Neural progenitor cell (in vitro differentiated cells): ENCODE data around the gene TMEM269. TPM values are rescaled to one million over a fixed set of nuclear protein-coding genes. Genes with fewer than 3 reads are reported as not detected.

Experiments
- DNase-seq: peaks from one replicate; pipeline ENCODE4 v3.0.0-alpha.2; 2016; ENCODE audit warnings: low spot score
- H2AFZ ChIP-seq: fragments of 200-600 bp; sonication (generic); replicated peaks from 2 replicates; pipeline ENCODE4 v1.6.1; 2016; ENCODE audit warnings: antibody characterized with exemption
- H3F3A ChIP-seq: fragments of 200-600 bp; sonication (generic); 2 replicates; pipeline ENCODE4 v1.6.1; 2016; ENCODE audit warnings: antibody characterized with exemption, low read depth
- H3K27ac ChIP-seq: fragments of 200-600 bp; sonication (generic); 2 replicates; pipeline ENCODE4 v1.5.1; 2016; ENCODE audit warnings: mild to moderate bottlenecking
- H3K27me3 ChIP-seq: fragments of 200-600 bp; sonication (generic); 2 replicates; pipeline ENCODE4 v1.6.1; 2016; ENCODE audit warnings: mild to moderate bottlenecking, moderate library complexity
- H3K36me3 ChIP-seq: fragments of 200-600 bp; sonication (generic); 2 replicates; pipeline ENCODE4 v1.5.1; 2016
- H3K4me1 ChIP-seq: fragments of 200-600 bp; sonication (generic); 2 replicates; pipeline ENCODE4 v1.6.1; 2016; ENCODE audit warnings: mixed run types
- H3K4me2 ChIP-seq: fragments of 200-600 bp; sonication (generic); 2 replicates; pipeline ENCODE4 v1.6.1; 2016
- H3K4me3 ChIP-seq: fragments of 200-600 bp; sonication (generic); 2 replicates; pipeline ENCODE4 v1.5.1; 2016
- H3K79me2 ChIP-seq: fragments of 200-600 bp; sonication (generic); 2 replicates; pipeline ENCODE4 v1.6.1; 2016; ENCODE audit warnings: low read depth
- H3K9ac ChIP-seq: fragments of 200-600 bp; sonication (generic); 2 replicates; pipeline ENCODE4 v1.6.1; 2016
- H3K9me3 ChIP-seq: fragments of 200-600 bp; sonication (generic); 2 replicates; pipeline ENCODE4 v1.5.1; 2016; ENCODE audit warnings: low read depth
- H4K20me1 ChIP-seq: fragments of 200-600 bp; sonication (generic); 2 replicates; pipeline ENCODE4 v1.6.1; 2016; ENCODE audit warnings: low read depth
- H3K27ac Mint-ChIP-seq: 3 replicates; pipeline ENCODE4 v1.8.0; 2021; ENCODE audit warnings: mixed read lengths
- H3K27me3 Mint-ChIP-seq: 2 replicates; pipeline ENCODE4 v1.8.0; 2022; ENCODE audit warnings: low read depth, mild to moderate bottlenecking, inconsistent platforms, moderate library complexity, mixed read lengths; ENCODE audit not compliant: insufficient read depth
- H3K36me3 Mint-ChIP-seq: 3 replicates; pipeline ENCODE4 v1.8.0; 2021; ENCODE audit warnings: mixed read lengths
- H3K4me1 Mint-ChIP-seq: 3 replicates; pipeline ENCODE4 v1.8.0; 2021; ENCODE audit warnings: mixed read lengths
- H3K4me3 Mint-ChIP-seq: 3 replicates; pipeline ENCODE4 v1.8.0; 2021; ENCODE audit warnings: mild to moderate bottlenecking, moderate library complexity, mixed read lengths
- H3K9me3 Mint-ChIP-seq: 3 replicates; pipeline ENCODE4 v1.8.0; 2020; ENCODE audit warnings: mixed read lengths
- EZH2 ChIP-seq: fragments of 200-600 bp; sonication (generic); IDR thresholded peaks from 2 replicates; pipeline ENCODE4 v1.6.1; 2017; ENCODE audit warnings: antibody characterized with exemption, mild to moderate bottlenecking, moderate library complexity
- EZH2phosphoT487 ChIP-seq: fragments of 200-600 bp; sonication (generic); IDR thresholded peaks from 2 replicates; pipeline ENCODE4 v1.6.1; 2017; ENCODE audit warnings: antibody characterized with exemption
- total RNA-seq: library from RNA; depleted of rRNA; stranded (reverse); fragments of >200 nt; gene quantifications from 2 replicates; pipeline ENCODE4 v1.2.3, GENCODE V29; 2015; ENCODE audit warnings: low replicate concordance
- TF ChIP-seq, protein P1 (sequence below): fragments of 200-600 bp; sonication (generic); IDR thresholded peaks from 2 replicates; pipeline ENCODE4 v1.5.1; 2017; ENCODE audit warnings: antibody characterized with exemption, mild to moderate bottlenecking

TMEM269 gene
- total RNA-seq, 1 donor from 2014 or later: 0.47 TPM

DNA sequence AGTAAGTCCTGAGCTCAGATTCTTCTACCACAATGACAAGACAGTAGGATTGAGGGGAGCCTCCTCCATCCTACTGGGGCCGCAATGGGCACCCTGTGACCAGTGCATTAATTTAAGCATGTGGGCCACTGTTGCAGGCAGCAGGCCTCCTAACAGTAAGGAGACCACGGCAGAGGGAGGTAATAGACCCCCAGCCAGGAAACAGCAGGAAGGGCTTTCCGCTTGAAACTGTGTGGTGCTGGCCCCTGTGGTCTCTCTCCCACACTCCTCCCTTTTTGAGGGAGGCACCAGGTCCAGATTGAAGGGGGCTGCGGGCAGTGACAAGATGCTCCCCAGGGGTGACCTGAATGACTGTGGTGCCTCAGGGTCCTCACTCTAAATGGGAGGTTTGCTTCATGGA is 43.1 kb upstream of the TMEM269 start:
- Mint-ChIP-seq H3K4me1 (peaks cover 38% of the 10 kb centered on the region), H3K36me3 (peaks cover 12% of the 10 kb centered on the region), H3K27ac (peak overlapping the region; percentile 89), H3K4me3 (no peak overlapping the region), H3K9me3 (peaks cover 3% of the 10 kb centered on the region), H3K27me3 (peaks cover 13% of the 10 kb centered on the region)
- peaks cover 21% of the 10 kb centered on the region for H3K4me1 ChIP-seq
- no peak overlapping the region for H3K9ac ChIP-seq
- no peak overlapping the region for H3K4me3 ChIP-seq
- H3K27ac ChIP-seq: no peak overlapping the region
- no peaks in the 10 kb centered on the region for H3K27me3 ChIP-seq
- no peaks in the 10 kb centered on the region for H3K79me2 ChIP-seq
- TF ChIP-seq EZH2phosphoT487 (no peak), EZH2 (no peak)
- TF ChIP-seq, protein P1, sequence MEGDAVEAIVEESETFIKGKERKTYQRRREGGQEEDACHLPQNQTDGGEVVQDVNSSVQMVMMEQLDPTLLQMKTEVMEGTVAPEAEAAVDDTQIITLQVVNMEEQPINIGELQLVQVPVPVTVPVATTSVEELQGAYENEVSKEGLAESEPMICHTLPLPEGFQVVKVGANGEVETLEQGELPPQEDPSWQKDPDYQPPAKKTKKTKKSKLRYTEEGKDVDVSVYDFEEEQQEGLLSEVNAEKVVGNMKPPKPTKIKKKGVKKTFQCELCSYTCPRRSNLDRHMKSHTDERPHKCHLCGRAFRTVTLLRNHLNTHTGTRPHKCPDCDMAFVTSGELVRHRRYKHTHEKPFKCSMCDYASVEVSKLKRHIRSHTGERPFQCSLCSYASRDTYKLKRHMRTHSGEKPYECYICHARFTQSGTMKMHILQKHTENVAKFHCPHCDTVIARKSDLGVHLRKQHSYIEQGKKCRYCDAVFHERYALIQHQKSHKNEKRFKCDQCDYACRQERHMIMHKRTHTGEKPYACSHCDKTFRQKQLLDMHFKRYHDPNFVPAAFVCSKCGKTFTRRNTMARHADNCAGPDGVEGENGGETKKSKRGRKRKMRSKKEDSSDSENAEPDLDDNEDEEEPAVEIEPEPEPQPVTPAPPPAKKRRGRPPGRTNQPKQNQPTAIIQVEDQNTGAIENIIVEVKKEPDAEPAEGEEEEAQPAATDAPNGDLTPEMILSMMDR: no peak
- H4K20me1 ChIP-seq: no peaks in the 10 kb centered on the region
- H3K4me2 ChIP-seq: no peak overlapping the region
- DNase-seq: no peak
- no peaks in the 10 kb centered on the region for H3K36me3 ChIP-seq
- H3K9me3 ChIP-seq: no peaks in the 10 kb centered on the region
- H3F3A ChIP-seq: peaks cover 23% of the 10 kb centered on the region
- H2AFZ ChIP-seq: no peak overlapping the region

DNA sequence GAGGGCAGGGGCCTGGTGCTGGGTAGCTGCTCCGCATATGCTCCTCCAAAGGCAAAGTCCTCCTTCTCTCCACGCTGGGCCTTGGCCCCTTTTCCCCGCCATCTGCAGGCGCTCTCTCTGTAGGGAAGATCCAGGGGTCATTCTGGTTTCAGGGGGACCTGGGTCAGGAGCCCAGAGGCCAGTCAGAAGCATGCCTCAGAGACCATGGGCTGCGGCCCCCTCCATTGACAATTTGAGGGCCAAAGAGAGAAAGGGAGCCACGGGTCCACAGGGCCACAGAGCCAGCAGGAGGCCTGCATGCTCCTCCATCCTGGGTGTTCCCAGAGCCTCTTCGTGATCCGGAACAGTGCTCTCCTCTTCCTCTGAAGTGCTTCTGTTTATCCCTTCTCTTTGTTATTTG is 42.6 kb upstream of the TMEM269 start:
- H3K36me3 ChIP-seq: no peaks in the 10 kb centered on the region
- Mint-ChIP-seq H3K27me3 (peaks cover 13% of the 10 kb centered on the region), H3K4me1 (peaks cover 38% of the 10 kb centered on the region), H3K27ac (peak overlapping the region; percentile 89), H3K4me3 (no peak overlapping the region), H3K36me3 (peaks cover 12% of the 10 kb centered on the region), H3K9me3 (peaks cover 2% of the 10 kb centered on the region)
- H3K4me2 ChIP-seq: no peak overlapping the region
- H4K20me1 ChIP-seq: no peaks in the 10 kb centered on the region
- no peak overlapping the region for H3K9ac ChIP-seq
- no peak for DNase-seq
- H3K79me2 ChIP-seq: no peaks in the 10 kb centered on the region
- TF ChIP-seq EZH2phosphoT487 (no peak), EZH2 (no peak)
- TF ChIP-seq, protein P1: no peak
- H2AFZ ChIP-seq: no peak overlapping the region
- H3K4me1 ChIP-seq: peaks cover 21% of the 10 kb centered on the region
- peaks cover 23% of the 10 kb centered on the region for H3F3A ChIP-seq
- no peak overlapping the region for H3K27ac ChIP-seq
- H3K9me3 ChIP-seq: no peaks in the 10 kb centered on the region
- no peaks in the 10 kb centered on the region for H3K27me3 ChIP-seq
- H3K4me3 ChIP-seq: no peak overlapping the region

DNA sequence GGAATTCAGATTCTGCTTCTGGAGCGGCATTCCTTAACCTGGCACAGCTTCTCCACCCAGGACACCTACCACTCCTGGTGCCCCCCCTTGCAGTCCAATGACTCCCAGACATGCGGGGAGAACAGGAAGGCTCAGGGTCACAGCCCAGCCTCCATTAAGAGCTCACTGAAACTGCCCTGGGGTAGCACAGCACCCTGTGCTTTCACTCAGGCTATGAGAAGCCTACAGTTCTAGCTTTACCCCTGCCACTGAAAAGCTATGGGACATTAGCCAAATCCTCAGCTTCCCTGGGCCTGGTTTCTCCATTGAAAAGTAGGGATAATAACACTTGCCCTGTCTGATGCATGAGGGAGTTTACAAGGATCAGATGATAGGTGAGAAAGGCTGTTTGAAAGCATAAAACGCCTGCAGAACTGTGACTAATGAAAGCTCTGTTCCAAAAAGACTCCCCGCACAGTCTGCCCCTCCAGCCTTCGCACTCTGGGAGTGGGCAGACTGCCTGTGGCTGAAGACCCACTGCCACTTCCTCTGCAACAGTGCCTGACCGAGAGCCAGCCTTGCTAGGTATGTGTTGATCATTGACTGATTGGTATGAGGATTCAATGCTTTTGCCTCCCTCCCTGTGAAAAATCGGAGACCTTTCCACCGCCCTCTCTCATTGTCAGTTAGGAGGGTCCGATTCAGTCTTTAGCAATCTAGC is 42.0 kb upstream of the TMEM269 start:
- H3K4me3 Mint-ChIP-seq: peak overlapping the region; percentile 53
- Histone ChIP-seq H3K4me2 (no peak overlapping the region), H3K27me3 (no peaks in the 10 kb centered on the region), H3K79me2 (no peaks in the 10 kb centered on the region), H3K27ac (no peak overlapping the region), H3K9me3 (no peaks in the 10 kb centered on the region), H4K20me1 (no peaks in the 10 kb centered on the region), H3F3A (peaks cover 23% of the 10 kb centered on the region), H3K36me3 (no peaks in the 10 kb centered on the region), H3K9ac (no peak overlapping the region), H3K4me3 (no peak overlapping the region), H2AFZ (no peak overlapping the region), H3K4me1 (peaks cover 21% of the 10 kb centered on the region)
- DNase-seq: no peak
- H3K9me3 Mint-ChIP-seq: no peaks in the 10 kb centered on the region
- H3K27ac Mint-ChIP-seq: peak overlapping the region; percentile 72
- TF ChIP-seq EZH2phosphoT487 (no peak), EZH2 (no peak)
- TF ChIP-seq, protein P1: no peak
- peaks cover 13% of the 10 kb centered on the region for H3K27me3 Mint-ChIP-seq
- H3K4me1 Mint-ChIP-seq: peaks cover 38% of the 10 kb centered on the region
- peaks cover 12% of the 10 kb centered on the region for H3K36me3 Mint-ChIP-seq
